Type B pancreatic cell (in vitro differentiated cells): Measurements from ENCODE around the gene TLNRD1. TPM values are rescaled to one million over a fixed set of nuclear protein-coding genes. Genes with fewer than 3 reads are reported as not detected.
"Not testable (repeated sequence)": the region's sequence is repeated elsewhere in the genome, so short reads cannot be mapped to it uniquely, and the experiment has no call there.

Experiments
- DNase-seq: peaks from one replicate; pipeline ENCODE4 v3.0.0; 2021; ENCODE audit warnings: mixed read lengths; ENCODE audit not compliant: unreplicated experiment; ENCODE audit errors: extremely low spot score
- H3K27ac Mint-ChIP-seq: 2 replicates; pipeline ENCODE4 v1.8.0; 2021; ENCODE audit warnings: mild to moderate bottlenecking, mixed read lengths
- H3K27me3 Mint-ChIP-seq: 2 replicates; pipeline ENCODE4 v1.8.0; 2021; ENCODE audit warnings: mixed read lengths
- H3K36me3 Mint-ChIP-seq: 2 replicates; pipeline ENCODE4 v1.8.0; 2021; ENCODE audit warnings: mixed read lengths
- H3K4me1 Mint-ChIP-seq: one replicate; pipeline ENCODE4 v1.8.0; 2021; ENCODE audit warnings: mixed read lengths; ENCODE audit not compliant: unreplicated experiment
- H3K4me3 Mint-ChIP-seq: 2 replicates; pipeline ENCODE4 v1.8.0; 2021; ENCODE audit warnings: mild to moderate bottlenecking, mixed read lengths
- H3K9me3 Mint-ChIP-seq: 2 replicates; pipeline ENCODE4 v1.8.0; 2021; ENCODE audit warnings: mixed read lengths
- long read RNA-seq: library from polyadenylated mRNA; unstranded; transcript quantifications from one replicate; pipeline ENCODE4 v2.0.0, GENCODE V29; 2020
- total RNA-seq: library from RNA; stranded (reverse); gene quantifications from 2 replicates; pipeline ENCODE4 v1.2.1, GENCODE V29; 2021; ENCODE audit warnings: low replicate concordance
- TF ChIP-seq, protein P1 (sequence below): fragments of 200-600 bp; sonication (generic); conservative IDR thresholded peaks from 2 replicates; pipeline ENCODE4 v1.5.0; 2021; ENCODE audit warnings: antibody characterized with exemption, mild to moderate bottlenecking

TLNRD1 gene
- 16.7 and 20.1 TPM in 2 replicates for total RNA-seq
- long read RNA-seq, full-length matches to known transcripts = 1 of 1 reads
- long read RNA-seq, partial matches to known transcripts = 0 of 1 reads
- long read RNA-seq, other reads (novel, unspliced or antisense) = 0 of 1 reads

DNA sequence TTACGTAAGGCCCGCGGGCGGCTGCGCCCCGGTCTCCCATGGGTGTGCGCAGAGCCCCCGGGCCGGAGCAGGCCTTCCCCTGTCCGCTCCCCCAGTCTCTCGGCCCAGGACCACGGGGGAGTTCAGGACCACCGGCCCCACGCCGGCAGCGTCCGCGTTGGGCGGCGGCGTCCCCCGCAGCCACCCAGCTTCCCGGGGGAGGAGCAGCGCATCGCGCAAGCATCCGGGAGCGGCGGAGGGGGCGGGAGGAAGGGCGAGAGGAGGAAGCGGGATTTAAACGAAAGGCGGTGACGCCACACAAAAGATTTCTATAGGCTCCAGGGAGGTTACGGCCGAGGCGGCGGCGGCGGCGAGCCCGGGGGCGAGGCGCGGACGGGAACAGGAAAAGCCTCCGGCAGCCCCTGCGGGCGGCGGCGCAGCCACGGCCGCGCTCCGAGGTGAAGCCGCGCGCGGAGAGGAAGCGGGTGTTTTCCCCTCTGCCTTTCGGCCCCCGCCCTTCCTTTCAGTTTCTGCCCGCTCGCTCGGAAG is at the start of gene TLNRD1:
Gene TLNRD1 (plus strand): TSS at position 300 of the 528 bp plus-strand sequence. CDS start 1,349 bp downstream, outside the sequence.
- Mint-ChIP-seq H3K4me1 (peaks cover 27% of the 10 kb centered on the region), H3K36me3 (peaks cover 11% of the 10 kb centered on the region), H3K27ac (peak within 1 kb of the TSS; percentile 95), H3K4me3 (peak within 1 kb of the TSS; percentile 98), H3K27me3 (no peaks in the 10 kb centered on the region), H3K9me3 (no peaks in the 10 kb centered on the region)
- peak; percentile 87 for DNase-seq
- TF ChIP-seq, protein P1, sequence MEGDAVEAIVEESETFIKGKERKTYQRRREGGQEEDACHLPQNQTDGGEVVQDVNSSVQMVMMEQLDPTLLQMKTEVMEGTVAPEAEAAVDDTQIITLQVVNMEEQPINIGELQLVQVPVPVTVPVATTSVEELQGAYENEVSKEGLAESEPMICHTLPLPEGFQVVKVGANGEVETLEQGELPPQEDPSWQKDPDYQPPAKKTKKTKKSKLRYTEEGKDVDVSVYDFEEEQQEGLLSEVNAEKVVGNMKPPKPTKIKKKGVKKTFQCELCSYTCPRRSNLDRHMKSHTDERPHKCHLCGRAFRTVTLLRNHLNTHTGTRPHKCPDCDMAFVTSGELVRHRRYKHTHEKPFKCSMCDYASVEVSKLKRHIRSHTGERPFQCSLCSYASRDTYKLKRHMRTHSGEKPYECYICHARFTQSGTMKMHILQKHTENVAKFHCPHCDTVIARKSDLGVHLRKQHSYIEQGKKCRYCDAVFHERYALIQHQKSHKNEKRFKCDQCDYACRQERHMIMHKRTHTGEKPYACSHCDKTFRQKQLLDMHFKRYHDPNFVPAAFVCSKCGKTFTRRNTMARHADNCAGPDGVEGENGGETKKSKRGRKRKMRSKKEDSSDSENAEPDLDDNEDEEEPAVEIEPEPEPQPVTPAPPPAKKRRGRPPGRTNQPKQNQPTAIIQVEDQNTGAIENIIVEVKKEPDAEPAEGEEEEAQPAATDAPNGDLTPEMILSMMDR = no peak

DNA sequence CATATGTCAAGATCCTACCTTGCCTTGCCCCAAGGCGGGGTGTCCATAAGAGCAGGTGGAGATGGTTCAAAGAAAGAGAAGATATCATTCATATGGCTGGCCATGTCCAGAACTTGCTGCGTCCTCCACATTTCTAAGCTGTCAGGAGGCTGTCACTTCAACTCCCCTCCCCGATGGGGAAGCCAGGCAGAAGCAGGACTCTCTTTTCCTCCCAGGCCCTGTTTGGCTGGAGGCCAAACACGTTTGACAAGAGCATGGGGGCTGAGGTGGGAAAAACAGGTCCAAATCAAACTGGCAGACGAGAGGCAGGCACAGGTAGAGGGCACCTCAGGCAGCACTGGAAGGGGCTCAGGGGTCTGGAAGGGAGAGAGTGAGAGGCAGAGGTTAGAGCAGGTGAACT is 48.8 kb upstream of the TLNRD1 start:
- no peak for DNase-seq
- Mint-ChIP-seq H3K9me3 (no peaks in the 10 kb centered on the region), H3K4me3 (no peak overlapping the region), H3K36me3 (peaks cover 34% of the 10 kb centered on the region), H3K27ac (peak overlapping the region; percentile 13), H3K27me3 (no peaks in the 10 kb centered on the region), H3K4me1 (peaks cover 15% of the 10 kb centered on the region)
- TF ChIP-seq, protein P1 = no peak

DNA sequence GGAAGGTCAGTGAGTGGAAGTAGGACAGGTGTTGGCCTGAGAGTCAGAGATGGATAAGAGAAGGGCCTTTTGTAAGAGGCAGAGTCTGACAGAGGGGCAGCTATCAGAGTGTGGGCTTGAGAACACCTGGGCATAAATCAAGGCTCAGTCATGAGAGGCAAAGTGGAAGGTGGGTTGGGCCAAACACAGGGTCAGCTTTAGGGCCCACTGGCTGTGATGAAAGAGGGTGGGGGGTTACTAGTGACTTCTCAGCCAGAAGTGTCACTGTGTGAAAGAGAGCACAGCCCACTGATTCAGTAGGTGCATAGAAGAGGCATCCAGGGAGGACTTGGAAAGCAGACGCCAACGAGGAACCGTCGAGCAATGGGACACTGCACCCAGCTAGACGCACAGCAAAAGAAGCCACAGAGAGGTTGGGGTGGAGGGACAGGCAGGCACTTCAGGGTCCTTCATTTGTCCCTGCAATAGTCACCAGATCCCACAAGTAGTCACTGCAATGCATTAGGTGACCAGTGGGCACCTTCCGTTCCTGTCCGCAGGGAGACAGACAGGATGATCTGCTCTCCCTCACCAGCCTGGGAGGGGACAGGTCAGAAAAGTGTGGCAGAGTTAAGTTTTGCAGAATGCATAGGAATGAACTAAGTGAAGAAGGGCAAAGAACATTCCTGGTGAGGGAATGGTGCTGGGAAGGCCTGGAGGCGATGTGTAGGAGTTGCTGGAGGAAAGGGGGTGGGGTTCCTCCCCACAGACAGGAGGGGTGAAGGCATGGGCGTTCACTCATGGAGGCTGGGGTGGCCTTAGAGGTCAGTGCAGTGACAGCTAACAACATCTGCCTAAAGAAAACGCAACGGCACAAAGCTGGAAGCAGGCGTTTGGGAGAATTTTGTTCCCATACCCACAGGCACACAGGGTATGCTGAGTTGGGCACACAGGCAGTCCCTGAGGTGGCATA is 47.4 kb upstream of the TLNRD1 start:
- TF ChIP-seq, protein P1 = no peak
- no peak for DNase-seq
- Mint-ChIP-seq H3K4me1 (peaks cover 15% of the 10 kb centered on the region), H3K27me3 (no peaks in the 10 kb centered on the region), H3K27ac (no peak overlapping the region), H3K9me3 (no peaks in the 10 kb centered on the region), H3K4me3 (no peak overlapping the region), H3K36me3 (peaks cover 27% of the 10 kb centered on the region)

DNA sequence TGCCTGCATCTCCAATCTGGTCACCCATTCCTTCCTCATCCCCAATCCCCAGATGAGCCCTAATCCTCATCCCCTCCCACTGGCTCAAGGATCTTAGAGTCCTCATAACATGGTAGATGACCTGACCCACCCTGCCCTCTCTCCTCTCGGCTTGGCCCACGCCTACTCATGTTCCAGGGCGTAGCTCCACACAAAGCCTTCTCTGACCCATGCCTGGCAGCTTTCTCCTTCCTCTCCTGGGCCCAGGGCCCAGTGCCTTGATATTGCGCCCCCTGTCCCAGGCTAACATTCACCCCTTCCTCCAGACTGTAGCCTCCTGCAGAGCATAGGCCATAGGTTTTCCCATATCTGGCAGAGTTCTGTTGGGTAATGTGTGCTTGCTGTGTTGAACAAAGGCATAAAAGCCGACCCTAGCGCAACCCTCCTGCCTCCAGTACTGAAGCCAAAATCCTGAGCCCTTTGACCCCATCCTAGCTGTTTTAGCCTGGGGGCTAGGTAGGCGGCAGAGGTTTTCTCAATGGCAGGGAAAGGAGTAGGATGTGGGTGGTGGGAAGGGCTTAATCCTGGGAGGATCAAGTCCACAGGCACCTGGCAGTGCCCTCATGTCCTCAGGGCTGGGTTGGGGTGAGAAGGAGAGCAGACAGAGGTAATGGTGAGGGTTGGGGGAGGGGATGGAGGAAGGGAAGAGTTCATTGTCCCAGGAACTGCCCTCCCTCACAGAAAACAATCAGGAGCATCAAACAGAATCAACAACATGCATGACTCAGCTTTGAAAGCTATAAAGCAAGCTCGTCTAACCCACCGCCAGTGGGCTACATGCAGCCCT is 46.6 kb upstream of the TLNRD1 start:
- H3K27me3 Mint-ChIP-seq = no peaks in the 10 kb centered on the region
- peaks cover 32% of the 10 kb centered on the region for H3K36me3 Mint-ChIP-seq
- H3K27ac Mint-ChIP-seq = no peak overlapping the region
- H3K9me3 Mint-ChIP-seq = no peaks in the 10 kb centered on the region
- TF ChIP-seq, protein P1 = no peak
- DNase-seq = no peak
- no peak overlapping the region for H3K4me3 Mint-ChIP-seq
- peaks cover 15% of the 10 kb centered on the region for H3K4me1 Mint-ChIP-seq

DNA sequence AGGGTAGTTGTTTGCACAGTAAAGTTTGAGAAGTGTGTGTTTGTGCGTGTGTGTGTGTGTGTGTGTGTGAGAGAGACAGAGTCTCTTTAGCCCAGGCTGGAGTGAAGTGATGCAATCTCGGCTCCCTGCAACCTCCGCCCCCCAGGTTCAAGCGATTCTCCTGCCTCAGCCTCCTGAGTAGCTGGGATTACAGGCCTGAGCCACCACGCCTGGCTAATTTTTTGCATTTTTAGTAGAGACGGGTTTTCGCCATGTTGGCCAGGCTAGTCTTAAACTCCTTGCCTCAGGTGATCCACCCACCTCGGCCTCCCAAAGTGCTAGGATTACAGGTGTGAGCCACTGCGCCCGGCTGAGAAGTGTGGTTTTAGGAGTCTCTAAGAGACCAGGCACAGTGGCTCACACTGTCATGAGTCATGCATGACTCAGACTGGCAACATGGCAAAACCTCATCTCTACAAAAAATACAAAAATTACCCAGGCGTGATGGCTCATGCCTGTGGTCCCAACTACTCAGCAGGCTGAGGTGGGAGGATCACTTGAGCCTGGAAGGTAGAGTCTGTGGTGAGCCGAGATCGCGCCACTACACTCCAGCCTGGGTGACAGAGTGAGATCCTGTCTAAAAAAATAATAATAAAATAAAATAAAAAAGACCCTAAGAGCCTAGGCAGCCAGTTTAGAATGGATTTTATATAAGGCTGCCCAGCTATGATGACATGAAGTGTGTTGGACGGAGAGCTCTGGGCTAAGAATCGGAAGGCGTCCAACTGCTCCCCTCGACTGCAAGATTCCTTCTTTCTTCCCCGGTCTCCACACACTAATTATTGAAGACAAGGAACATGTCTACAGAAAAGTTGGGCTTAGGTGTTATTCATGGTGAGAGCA is 44.9 kb upstream of the TLNRD1 start:
- Mint-ChIP-seq H3K36me3 (peaks cover 37% of the 10 kb centered on the region), H3K4me1 (peaks cover 15% of the 10 kb centered on the region)
- DNase-seq, H3K27me3 Mint-ChIP-seq, H3K9me3 Mint-ChIP-seq, H3K4me3 Mint-ChIP-seq, H3K27ac Mint-ChIP-seq: not testable (repeated sequence)
